ENCODE results near the gene PLCB2. TPM values are rescaled to one million over a fixed set of nuclear protein-coding genes. Genes with fewer than 3 reads are reported as not detected.

The PLCB2 gene
- total and polyA plus RNA-seq, 2 experiments from 2014 or later = 9.5 to 13.8 TPM

GRCh38 chr15:40265875-40266274 is 41.9 kb downstream of the PLCB2 start:
- H3K36me3 Mint-ChIP-seq (ENCODE audit: low read depth) = peaks cover 4% of the 10 kb centered on the region; the same call in 1 of the 3 replicates
- no peaks in the 10 kb centered on the region for H3K27me3 ChIP-seq (ENCODE audit: insufficient read depth)
- no peak overlapping the region for H3K27ac ChIP-seq (ENCODE audit: low read depth)
- no peaks in the 10 kb centered on the region for H3F3A ChIP-seq (replicated peaks; ENCODE audit: low read depth)
- H3K4me3 ChIP-seq = no peak overlapping the region
- DNase-seq (ENCODE audit: low spot score) (no peak), ATAC-seq (no peak)
- H3K4me1 Mint-ChIP-seq = peaks cover 15% of the 10 kb centered on the region
- no peaks in the 10 kb centered on the region for H3K4me1 ChIP-seq (ENCODE audit: insufficient read depth)
- no peak overlapping the region for H3K4me3 Mint-ChIP-seq
- no peak overlapping the region for H3K27ac Mint-ChIP-seq
- no peaks in the 10 kb centered on the region for H3K36me3 ChIP-seq (ENCODE audit: insufficient read depth)
- H3K9me2 ChIP-seq (ENCODE audit: insufficient read depth) = no peaks in the 10 kb centered on the region
- no peak overlapping the region for H3K4me2 ChIP-seq
- no peak overlapping the region for H2AFZ ChIP-seq
- H3K79me2 ChIP-seq (replicated peaks; ENCODE audit: insufficient read depth) = no peaks in the 10 kb centered on the region
- no peaks in the 10 kb centered on the region for H4K20me1 ChIP-seq (replicated peaks; ENCODE audit: insufficient read depth)
- TF ChIP-seq, protein P1, sequence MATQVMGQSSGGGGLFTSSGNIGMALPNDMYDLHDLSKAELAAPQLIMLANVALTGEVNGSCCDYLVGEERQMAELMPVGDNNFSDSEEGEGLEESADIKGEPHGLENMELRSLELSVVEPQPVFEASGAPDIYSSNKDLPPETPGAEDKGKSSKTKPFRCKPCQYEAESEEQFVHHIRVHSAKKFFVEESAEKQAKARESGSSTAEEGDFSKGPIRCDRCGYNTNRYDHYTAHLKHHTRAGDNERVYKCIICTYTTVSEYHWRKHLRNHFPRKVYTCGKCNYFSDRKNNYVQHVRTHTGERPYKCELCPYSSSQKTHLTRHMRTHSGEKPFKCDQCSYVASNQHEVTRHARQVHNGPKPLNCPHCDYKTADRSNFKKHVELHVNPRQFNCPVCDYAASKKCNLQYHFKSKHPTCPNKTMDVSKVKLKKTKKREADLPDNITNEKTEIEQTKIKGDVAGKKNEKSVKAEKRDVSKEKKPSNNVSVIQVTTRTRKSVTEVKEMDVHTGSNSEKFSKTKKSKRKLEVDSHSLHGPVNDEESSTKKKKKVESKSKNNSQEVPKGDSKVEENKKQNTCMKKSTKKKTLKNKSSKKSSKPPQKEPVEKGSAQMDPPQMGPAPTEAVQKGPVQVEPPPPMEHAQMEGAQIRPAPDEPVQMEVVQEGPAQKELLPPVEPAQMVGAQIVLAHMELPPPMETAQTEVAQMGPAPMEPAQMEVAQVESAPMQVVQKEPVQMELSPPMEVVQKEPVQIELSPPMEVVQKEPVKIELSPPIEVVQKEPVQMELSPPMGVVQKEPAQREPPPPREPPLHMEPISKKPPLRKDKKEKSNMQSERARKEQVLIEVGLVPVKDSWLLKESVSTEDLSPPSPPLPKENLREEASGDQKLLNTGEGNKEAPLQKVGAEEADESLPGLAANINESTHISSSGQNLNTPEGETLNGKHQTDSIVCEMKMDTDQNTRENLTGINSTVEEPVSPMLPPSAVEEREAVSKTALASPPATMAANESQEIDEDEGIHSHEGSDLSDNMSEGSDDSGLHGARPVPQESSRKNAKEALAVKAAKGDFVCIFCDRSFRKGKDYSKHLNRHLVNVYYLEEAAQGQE (IDR thresholded peaks at IDR 0.05; ENCODE audit: unreplicated experiment) = no peak
- TF ChIP-seq POLR2AphosphoS5 (IDR thresholded peaks at IDR 0.05; ENCODE audit: low read depth) (no peak), ZNF114 (CRISPR knock-in tag; IDR thresholded peaks at IDR 0.05) (no peak), EZH2phosphoT487 (IDR thresholded peaks at IDR 0.05; ENCODE audit: unreplicated experiment) (no peak), ZNF462 (CRISPR knock-in tag; IDR thresholded peaks at IDR 0.05) (no peak), CTCF (conservative IDR thresholded peaks at IDR 0.05; ENCODE audit: low read depth in 2 of 2) (no peak), EZH2 (IDR thresholded peaks at IDR 0.05; ENCODE audit: low read depth, unreplicated experiment) (no peak), JUNB (IDR thresholded peaks at IDR 0.05; ENCODE audit: unreplicated experiment) (no peak), NANOG (IDR thresholded peaks at IDR 0.05; ENCODE audit: borderline replicate concordance) (no peak), ZNF331 (CRISPR knock-in tag; IDR thresholded peaks at IDR 0.05; ENCODE audit: low read depth) (no peak), ETS1 (IDR thresholded peaks at IDR 0.05) (no peak), STAT1 (IDR thresholded peaks at IDR 0.05; ENCODE audit: unreplicated experiment) (no peak), CREB1 (CRISPR knock-in tag; IDR thresholded peaks at IDR 0.05; ENCODE audit: low read depth) (no peak)
- H3K27me3 Mint-ChIP-seq (ENCODE audit: insufficient read depth, low read depth, poor library complexity) = peaks cover 3% of the 10 kb centered on the region
- no peaks in the 10 kb centered on the region; the same call in 2 of the 3 replicates for H3K9me3 Mint-ChIP-seq

Data from GM23338 (cell line).